NCI-H187 (cell line): ENCODE results near the gene SLC25A12.
"Not testable (repeated sequence)": the region's sequence is repeated elsewhere in the genome, so short reads cannot be mapped to it uniquely, and the experiment has no call there.

Experiments
- DNase-seq, 2 experiments: peaks; one replicate each; lab custom pipeline; 2025; lab: John Stamatoyannopoulos, UW

The SLC25A12 gene

DNA sequence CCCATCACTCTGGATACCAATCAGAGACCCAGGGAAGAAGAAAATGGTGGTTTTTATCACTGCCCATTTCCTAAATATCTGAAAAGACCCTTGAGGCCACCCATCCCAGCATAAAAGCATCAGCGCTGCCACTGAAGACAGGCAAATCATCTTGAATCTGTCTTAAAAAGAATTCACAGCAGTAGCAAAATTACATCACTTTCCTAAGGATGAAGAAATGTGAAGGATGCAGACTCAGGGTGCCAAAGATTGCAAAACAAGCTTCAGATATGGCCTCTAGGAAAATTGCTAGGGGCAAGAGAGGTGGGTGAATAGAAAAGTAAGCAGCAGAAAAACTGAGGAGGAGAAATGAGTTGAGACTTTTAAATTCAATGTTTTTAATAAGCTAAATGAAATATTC, 70.0 kb downstream of the SLC25A12 start:
- DNase-seq = no peak

GRCh38 chr2:171822525-171823322, 71.3 kb downstream of the SLC25A12 start:
- DNase-seq = no peak

GRCh38 chr2:171819453-171819852, 74.6 kb downstream of the SLC25A12 start:
- no peak for DNase-seq

DNA sequence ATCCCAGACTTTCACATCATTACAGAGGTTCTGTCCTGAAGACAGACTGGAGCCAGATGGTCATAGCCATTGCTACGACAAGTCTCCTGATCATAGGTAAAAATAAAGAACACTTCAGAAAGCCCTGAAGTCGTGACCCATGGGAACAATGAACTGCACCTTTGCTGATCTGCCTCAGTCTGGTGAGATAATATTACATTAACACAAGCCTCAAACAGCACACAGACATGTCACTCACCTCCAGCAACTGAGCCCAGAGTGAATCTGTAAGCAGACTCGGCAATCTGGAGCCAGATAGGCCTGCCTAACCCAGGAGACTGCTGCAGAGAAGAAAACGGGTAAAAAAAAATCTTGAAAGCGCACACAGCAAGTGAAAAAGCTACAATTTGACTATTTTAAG, 79.2 kb downstream of the SLC25A12 start:
- no peak for DNase-seq

GRCh38 chr2:171814174-171814573, 79.9 kb downstream of the SLC25A12 start:
- no peak for DNase-seq

- DNase-seq = no peak
Observed at GRCh38 chr2:171813729-171814128, 80.3 kb downstream of the SLC25A12 start.

- DNase-seq = no peak
Observed at GRCh38 chr2:171813126-171813525, 80.9 kb downstream of the SLC25A12 start.

DNA sequence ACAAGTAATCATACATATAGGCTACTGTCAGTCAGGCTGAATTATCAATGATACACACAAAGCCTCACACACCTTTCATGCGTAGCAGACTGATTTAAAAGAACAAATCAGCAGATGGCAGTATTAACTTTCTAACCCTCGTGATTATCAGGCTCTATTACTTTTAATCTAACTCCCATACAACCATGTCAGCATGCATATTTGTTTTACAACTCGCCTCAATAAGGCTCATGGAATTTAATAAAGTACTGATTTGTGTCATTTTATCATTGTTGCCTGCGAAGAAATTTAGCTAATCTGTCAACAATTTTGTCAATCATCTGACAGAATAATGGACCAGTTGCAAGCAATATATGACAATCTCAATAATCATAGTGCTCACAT, 82.8 kb downstream of the SLC25A12 start:
- no peak for DNase-seq

DNA sequence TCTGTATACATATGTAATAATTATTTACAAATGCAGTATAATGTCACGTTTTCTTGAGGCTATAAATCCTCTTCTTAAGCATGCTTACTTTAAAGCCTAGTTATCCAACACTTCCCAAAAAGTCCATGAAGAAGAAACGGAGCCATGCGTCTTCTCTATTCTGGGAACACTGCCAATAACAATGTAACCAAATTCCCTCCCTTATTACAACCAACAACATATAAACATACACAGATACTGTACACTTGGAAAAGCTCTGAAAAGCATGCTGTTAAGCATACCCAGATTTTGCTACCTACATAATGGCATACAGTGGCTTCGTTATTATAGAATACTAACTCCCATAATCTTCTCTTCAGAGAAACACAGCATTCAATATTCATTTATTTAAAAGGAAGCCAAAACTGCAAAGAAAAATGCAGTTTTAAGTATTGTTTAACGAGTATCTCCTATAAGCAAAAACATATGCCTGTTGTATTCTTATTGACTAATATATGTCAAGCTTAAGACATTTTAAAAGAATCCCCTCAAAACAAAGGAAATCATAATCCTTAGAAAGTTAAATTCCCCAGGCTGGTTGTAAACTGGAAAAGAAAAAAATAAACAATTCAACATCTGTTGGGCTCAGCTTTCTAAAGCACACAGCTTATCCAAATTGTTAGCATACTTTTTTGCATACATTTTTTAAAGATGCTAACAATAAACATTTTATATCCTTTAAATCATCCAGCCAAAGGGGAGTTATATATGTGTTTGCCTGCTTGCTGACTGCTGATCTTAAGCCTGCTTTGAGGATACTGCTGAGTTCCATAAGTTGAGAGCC, 83.4 kb downstream of the SLC25A12 start:
- no peak for DNase-seq

DNA sequence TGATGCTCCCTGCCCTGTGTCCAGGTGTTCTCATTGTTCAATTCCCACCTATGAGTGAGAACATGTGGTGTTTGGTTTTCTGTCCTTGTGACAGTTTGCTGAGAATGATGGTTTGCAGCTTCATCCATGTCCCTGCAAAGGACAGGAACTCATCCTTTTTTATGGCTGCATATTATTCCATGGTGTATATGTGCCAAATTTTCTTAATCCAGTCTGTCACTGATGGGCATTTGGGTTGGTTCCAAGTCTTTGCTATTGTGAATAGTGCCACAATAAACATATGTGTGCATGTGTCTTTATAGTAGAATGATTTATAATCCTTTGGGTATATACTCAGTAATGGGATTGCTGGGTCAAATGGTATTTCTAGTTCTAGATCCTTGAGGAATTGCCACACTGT, 85.2 kb downstream of the SLC25A12 start:
- DNase-seq = not testable (repeated sequence)

- no peak for DNase-seq
Observed at GRCh38 chr2:171807831-171808393, 86.1 kb downstream of the SLC25A12 start.

DNA sequence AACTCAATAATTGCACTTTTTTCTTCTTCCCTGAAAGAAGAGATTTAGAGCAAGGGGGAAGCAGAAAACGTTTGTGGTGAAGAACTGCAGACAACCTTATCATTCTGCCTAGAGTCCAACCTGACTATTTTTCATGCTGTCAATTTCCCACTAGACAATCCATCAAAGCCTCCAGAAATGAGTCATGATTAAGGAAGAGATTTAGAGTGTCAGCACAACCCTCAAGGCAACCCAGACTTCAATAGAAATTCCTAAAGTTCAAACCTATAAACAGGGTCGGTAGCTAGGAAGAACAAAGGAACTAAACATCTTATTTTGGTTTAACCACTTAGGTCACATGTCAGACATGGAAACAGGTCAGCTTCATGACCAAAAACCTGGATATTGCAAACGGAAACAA, 86.9 kb downstream of the SLC25A12 start:
- no peak for DNase-seq

DNA sequence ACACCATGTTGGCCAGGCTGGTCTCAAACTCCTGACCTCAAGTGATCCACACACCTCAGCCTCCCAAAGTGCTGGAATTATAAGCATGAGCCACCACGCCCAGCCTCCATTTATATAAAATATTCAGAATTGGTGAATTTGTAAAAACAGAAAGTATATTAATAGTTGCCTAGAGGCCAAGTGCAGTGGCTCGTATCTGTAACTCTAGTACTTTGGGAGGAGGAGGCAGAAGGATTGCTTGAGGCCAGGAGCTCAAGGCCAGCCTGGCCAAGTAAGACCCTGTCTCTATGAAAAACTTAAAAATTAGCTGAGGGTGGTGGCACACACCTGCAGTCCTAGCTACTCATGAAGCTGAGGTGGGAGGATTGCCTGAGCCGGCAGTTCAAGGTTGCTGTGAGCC, 89.6 kb downstream of the SLC25A12 start:
- no peak for DNase-seq

DNA sequence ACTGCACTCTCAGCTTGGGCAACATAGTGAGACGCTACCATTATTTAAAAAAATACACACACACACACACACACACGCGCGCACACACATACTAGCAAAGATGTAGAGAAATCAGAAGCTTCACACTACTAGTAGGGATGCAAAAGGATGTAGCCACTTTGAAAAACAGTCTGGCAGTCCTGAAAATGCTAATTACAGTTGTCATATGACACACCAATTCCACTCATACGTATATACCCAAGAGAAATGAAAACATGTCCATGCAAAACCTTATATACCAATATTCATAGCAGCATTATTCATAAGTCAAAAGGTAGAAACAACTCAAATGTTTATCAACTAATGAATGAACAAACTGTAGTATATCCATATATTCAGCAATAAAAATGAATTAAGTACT, 90.3 kb downstream of the SLC25A12 start:
- no peak for DNase-seq

GRCh38 chr2:171800639-171801038, 93.4 kb downstream of the SLC25A12 start:
- DNase-seq = no peak

- DNase-seq = no peak
Observed at GRCh38 chr2:171798156-171798820, 95.8 kb downstream of the SLC25A12 start.

GRCh38 chr2:171794918-171795317, 99.1 kb downstream of the SLC25A12 start:
- DNase-seq = no peak

DNA sequence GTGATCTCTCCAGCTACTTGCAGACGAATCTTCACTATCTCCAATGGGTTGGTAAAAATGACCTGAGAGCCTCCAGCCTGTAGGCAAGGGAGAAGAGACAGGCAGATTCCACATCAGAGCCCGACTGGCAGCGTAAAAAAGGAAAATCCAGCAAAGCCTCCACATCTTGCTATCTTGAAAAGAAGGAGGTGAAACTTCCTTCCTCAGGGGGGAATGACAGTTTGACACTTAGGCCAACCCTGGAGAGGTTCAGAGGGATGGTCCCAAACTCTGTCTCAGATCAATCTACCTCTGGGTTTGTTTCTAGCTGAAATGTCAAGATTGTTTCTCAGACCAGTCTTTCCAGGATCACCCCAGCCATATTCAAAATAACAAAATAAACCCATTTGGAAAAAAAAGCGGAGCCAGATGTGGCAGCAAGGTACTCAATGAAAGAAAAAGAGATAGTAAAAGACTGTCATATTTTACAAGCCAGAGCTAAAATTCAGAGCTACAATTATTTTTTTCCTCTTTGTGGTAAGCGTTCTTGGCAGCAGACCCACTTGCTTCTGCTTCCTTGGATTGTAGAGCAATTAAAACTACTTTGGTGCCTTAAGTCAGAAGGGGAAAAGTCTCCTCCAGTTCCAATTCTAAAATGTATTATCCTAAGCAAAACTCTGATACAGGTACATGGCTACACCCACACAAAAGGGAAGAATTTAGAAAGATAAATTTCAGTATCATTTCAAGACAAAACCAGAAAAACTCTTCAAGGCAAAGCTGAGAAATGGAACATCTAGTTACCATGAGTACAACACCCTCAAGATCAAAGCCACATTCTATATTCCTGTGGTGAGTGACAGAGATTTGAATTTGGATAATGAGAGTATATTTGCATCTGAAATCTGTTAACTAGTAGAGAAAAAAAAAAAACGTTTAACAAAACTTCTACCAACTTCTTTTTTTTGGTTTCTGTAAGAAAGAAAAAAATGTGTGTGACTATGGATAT, 100.1 kb downstream of the SLC25A12 start:
- DNase-seq = no peak

DNA sequence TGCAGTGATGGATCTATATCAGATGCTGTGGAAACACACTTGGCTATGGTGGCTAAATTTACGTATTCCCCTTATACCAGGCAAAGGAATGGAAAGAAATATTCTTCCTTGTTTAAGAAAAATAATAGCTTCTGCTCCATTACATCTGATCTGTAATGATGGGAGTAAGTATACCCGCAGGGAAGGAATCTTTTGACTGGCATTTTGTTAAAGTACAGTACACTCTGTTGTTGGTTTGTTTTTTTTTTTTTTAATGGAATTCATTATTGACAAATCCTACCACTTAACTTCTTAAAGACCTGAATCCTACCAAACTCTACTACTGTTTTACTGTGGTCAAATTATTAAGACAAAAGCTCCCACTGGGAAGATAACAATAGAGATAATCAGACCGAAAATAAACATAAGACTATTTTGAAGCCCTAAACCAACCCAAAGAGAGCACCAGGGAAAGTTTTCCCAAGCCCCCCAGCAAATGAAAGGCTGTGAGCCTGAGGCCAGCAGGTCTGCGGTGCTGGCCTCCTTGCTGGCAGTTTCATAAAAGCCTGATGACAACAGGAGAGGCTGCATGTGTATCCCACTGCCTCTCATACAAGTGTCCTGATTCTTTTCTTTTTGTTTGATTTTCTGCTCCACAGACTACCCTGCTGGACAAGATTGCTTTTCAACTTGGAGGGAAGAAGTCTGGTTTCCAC, 101.0 kb downstream of the SLC25A12 start:
- no peak for DNase-seq

GRCh38 chr2:171792157-171792556, 101.9 kb downstream of the SLC25A12 start:
- DNase-seq = no peak

GRCh38 chr2:171791361-171791760, 102.7 kb downstream of the SLC25A12 start:
- DNase-seq = no peak
